ENCODE data around the gene OSMR. TPM values are rescaled to one million over a fixed set of nuclear protein-coding genes. Genes with fewer than 3 reads are reported as not detected.

The OSMR gene
- polyA plus RNA-seq, 1 donor from 2014 or later: not detected

DNA sequence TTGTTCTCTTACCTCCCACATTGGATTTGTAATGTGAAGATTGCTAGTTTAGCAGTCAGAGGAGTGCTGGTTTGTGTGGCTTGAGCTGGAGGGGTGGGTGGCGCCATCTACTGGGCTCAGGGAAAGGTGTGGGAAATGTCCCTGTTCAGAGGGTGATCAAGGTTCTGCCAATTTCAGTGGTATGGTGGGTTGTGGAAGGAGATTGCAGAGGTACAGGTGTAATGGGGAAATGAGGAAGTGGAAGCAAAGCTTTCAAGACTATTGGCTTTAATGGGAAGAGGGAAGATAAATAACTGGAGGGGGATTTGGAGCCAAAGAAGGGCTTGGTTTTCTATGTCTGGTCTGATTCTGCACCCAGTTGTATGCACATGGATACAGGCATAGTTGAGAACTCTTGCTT is 76.4 kb downstream of the OSMR start:
- H2AFZ ChIP-seq (ENCODE audit: low read depth, low read length): no peak overlapping the region
- H3K27me3 ChIP-seq (ENCODE audit: insufficient read depth, low read depth, low read length): no peaks in the 10 kb centered on the region
- no peaks in the 10 kb centered on the region for H3F3A ChIP-seq (ENCODE audit: insufficient read depth, low read length, poor library complexity, severe bottlenecking)
- H3K9me3 ChIP-seq (ENCODE audit: low read length): no peaks in the 10 kb centered on the region
- H4K20me1 ChIP-seq (ENCODE audit: insufficient read depth): no peaks in the 10 kb centered on the region
- H3K9ac ChIP-seq (ENCODE audit: low read length): no peak overlapping the region
- no peak overlapping the region for H3K4me3 ChIP-seq (ENCODE audit: low read length)
- no peaks in the 10 kb centered on the region for H3K9me2 ChIP-seq (ENCODE audit: insufficient read depth, low read length)
- TF ChIP-seq, protein P1, sequence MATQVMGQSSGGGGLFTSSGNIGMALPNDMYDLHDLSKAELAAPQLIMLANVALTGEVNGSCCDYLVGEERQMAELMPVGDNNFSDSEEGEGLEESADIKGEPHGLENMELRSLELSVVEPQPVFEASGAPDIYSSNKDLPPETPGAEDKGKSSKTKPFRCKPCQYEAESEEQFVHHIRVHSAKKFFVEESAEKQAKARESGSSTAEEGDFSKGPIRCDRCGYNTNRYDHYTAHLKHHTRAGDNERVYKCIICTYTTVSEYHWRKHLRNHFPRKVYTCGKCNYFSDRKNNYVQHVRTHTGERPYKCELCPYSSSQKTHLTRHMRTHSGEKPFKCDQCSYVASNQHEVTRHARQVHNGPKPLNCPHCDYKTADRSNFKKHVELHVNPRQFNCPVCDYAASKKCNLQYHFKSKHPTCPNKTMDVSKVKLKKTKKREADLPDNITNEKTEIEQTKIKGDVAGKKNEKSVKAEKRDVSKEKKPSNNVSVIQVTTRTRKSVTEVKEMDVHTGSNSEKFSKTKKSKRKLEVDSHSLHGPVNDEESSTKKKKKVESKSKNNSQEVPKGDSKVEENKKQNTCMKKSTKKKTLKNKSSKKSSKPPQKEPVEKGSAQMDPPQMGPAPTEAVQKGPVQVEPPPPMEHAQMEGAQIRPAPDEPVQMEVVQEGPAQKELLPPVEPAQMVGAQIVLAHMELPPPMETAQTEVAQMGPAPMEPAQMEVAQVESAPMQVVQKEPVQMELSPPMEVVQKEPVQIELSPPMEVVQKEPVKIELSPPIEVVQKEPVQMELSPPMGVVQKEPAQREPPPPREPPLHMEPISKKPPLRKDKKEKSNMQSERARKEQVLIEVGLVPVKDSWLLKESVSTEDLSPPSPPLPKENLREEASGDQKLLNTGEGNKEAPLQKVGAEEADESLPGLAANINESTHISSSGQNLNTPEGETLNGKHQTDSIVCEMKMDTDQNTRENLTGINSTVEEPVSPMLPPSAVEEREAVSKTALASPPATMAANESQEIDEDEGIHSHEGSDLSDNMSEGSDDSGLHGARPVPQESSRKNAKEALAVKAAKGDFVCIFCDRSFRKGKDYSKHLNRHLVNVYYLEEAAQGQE (IDR thresholded peaks at IDR 0.05; ENCODE audit: borderline replicate concordance): no peak
- TF ChIP-seq RAD21 (conservative IDR thresholded peaks at IDR 0.05) (peak; percentile 48), POLR2AphosphoS5 (IDR thresholded peaks at IDR 0.05) (no peak), EP300 (conservative IDR thresholded peaks at IDR 0.05; ENCODE audit: poor library complexity, severe bottlenecking) (no peak), TAF1 (IDR thresholded peaks at IDR 0.05; ENCODE audit: low read depth) (no peak), MXI1 (conservative IDR thresholded peaks at IDR 0.05; ENCODE audit: poor library complexity, severe bottlenecking) (no peak), SMC3 (conservative IDR thresholded peaks at IDR 0.05; ENCODE audit: poor library complexity) (peak; percentile 61), EZH2 (IDR thresholded peaks at IDR 0.05; ENCODE audit: borderline replicate concordance, insufficient read depth, low read length, poor library complexity, severe bottlenecking) (no peak)
- TF ChIP-seq, protein P2, sequence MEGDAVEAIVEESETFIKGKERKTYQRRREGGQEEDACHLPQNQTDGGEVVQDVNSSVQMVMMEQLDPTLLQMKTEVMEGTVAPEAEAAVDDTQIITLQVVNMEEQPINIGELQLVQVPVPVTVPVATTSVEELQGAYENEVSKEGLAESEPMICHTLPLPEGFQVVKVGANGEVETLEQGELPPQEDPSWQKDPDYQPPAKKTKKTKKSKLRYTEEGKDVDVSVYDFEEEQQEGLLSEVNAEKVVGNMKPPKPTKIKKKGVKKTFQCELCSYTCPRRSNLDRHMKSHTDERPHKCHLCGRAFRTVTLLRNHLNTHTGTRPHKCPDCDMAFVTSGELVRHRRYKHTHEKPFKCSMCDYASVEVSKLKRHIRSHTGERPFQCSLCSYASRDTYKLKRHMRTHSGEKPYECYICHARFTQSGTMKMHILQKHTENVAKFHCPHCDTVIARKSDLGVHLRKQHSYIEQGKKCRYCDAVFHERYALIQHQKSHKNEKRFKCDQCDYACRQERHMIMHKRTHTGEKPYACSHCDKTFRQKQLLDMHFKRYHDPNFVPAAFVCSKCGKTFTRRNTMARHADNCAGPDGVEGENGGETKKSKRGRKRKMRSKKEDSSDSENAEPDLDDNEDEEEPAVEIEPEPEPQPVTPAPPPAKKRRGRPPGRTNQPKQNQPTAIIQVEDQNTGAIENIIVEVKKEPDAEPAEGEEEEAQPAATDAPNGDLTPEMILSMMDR (IDR thresholded peaks at IDR 0.05; ENCODE audit: poor library complexity, severe bottlenecking): peak; percentile 61
- no peak overlapping the region for H3K27ac ChIP-seq (ENCODE audit: low read length)
- no peaks in the 10 kb centered on the region for H3K36me3 ChIP-seq (ENCODE audit: insufficient read depth, low read length)
- no peaks in the 10 kb centered on the region for H3K79me2 ChIP-seq (replicated peaks; ENCODE audit: insufficient read depth, low read length)
- no peak overlapping the region for H3K4me2 ChIP-seq (ENCODE audit: low read length)

DNA sequence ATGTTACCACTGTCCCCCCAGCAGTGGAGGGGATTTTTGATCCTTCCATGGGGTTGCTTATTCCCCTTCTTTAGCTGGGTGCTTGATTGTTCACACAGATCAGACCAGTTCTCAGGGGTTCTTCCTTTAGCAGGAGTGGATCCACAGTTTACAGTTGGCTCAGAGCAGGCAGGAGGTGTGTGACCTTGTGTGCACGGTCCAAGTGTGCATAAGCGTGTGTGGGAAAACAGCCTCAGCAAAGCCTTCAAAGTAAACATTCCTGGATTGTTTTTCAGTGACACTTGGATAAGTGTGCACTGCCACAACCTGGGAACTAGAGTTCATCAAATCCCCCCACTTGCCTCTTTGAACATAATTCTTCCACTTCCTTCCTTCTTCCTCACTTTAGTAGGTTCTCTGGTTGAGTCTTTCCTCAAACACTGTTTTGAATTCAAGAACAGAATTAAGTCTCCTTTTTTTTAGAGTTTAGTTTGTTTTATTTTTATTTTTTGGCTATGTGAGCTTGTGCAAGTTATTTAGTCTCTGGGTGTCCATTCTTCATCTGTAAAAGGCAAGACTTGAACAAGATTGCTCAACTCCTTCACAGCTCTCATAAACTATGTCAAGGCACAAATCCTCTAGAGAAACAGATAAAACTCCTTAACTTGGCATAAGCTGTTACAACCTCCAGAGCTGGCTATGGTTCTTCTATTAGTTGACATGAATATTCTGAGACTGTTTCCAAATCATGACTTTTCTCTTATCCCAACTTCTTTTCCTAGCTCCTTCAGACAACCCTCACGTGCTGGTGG is 78.0 kb downstream of the OSMR start:
- no peak overlapping the region for H3K4me2 ChIP-seq (ENCODE audit: low read length)
- H3K79me2 ChIP-seq (replicated peaks; ENCODE audit: insufficient read depth, low read length): no peaks in the 10 kb centered on the region
- H3K27ac ChIP-seq (ENCODE audit: low read length): no peak overlapping the region
- H3K9me3 ChIP-seq (ENCODE audit: low read length): no peaks in the 10 kb centered on the region
- no peaks in the 10 kb centered on the region for H3K27me3 ChIP-seq (ENCODE audit: insufficient read depth, low read depth, low read length)
- H3K4me3 ChIP-seq (ENCODE audit: low read length): no peak overlapping the region
- no peak for TF ChIP-seq EZH2 (IDR thresholded peaks at IDR 0.05; ENCODE audit: borderline replicate concordance, insufficient read depth, low read length, poor library complexity, severe bottlenecking)
- no peak overlapping the region for H2AFZ ChIP-seq (ENCODE audit: low read depth, low read length)
- no peaks in the 10 kb centered on the region for H3K36me3 ChIP-seq (ENCODE audit: insufficient read depth, low read length)
- H4K20me1 ChIP-seq (ENCODE audit: insufficient read depth): no peaks in the 10 kb centered on the region
- no peak overlapping the region for H3K9ac ChIP-seq (ENCODE audit: low read length)
- no peaks in the 10 kb centered on the region for H3K9me2 ChIP-seq (ENCODE audit: insufficient read depth, low read length)
- H3F3A ChIP-seq (ENCODE audit: insufficient read depth, low read length, poor library complexity, severe bottlenecking): no peaks in the 10 kb centered on the region
